GM18502 (cell line): ENCODE results near the gene LYVE1.

Experiments used
- ATAC-seq: cut with Tn5 transposase; IDR thresholded peaks from one replicate; pipeline ENCODE4 v1.9.1; 2021; ENCODE audit warnings: mild to moderate bottlenecking; ENCODE audit not compliant: unreplicated experiment, poor library complexity

LYVE1 gene

GRCh38 chr11:10561947-10562346 is 6.5 kb downstream of the LYVE1 start:
- no peak for ATAC-seq

DNA sequence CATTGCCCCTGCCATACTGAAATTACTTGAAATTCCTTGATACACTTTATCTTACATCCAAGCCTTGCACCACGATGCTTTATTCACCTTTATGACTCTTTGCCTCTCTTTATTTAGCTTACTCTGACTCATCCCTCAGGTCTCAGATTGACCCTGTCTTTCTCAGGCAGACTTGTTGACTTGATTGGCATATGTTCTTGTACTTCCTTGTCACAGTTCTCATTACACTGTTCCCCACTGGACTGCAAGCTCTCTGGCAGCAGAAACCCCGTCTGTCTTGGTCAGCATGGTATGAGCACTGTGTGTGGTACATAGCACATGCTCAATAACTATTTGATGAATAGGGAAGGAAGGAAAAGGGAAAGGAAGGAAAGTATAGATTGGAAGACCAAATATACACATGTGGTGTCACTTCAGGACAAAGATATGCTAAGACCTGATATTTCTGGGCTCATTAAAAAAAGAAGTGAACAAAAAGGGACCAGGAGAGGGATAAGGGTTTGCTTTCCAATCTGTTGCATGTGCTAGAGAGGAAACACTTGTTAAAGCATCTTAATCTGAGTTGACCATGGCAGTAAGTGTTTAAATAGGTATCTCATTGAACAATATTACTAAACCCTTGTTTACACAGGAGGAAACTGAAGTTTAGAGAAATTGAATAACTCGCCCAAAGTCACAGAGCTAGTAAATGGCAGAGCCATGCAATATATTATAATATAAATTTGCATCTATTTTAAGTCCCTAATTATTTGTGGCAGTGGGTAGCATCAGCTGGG is 7.2 kb downstream of the LYVE1 start:
- no peak for ATAC-seq

GRCh38 chr11:10558288-10558687 is 10.2 kb downstream of the LYVE1 start:
- ATAC-seq = no peak

DNA sequence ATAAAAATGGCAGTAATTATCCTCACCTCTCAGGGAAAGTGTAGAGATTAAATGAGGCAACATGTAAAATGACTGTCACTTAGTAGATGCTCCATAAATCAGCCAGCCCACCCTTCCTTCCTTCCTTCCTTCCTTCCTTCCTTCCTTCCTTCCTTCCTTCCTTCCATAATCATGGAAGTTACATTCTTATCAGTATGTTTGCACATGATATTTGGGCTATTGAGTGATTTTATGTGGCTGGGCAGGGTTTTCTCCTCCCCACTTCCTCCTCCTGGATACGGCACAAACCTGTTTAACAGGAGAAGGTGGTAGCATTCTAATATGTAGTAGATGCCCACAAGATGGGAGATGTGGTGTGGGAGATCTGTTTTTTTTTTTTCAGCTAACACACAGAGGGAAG is 11.9 kb downstream of the LYVE1 start:
- ATAC-seq = no peak

GRCh38 chr11:10551845-10552352 is 16.6 kb downstream of the LYVE1 start:
- ATAC-seq = no peak

GRCh38 chr11:10551290-10551592 is 17.2 kb downstream of the LYVE1 start:
- ATAC-seq = no peak

- ATAC-seq = no peak
Measured at GRCh38 chr11:10550503-10551289, 17.8 kb downstream of the LYVE1 start.

DNA sequence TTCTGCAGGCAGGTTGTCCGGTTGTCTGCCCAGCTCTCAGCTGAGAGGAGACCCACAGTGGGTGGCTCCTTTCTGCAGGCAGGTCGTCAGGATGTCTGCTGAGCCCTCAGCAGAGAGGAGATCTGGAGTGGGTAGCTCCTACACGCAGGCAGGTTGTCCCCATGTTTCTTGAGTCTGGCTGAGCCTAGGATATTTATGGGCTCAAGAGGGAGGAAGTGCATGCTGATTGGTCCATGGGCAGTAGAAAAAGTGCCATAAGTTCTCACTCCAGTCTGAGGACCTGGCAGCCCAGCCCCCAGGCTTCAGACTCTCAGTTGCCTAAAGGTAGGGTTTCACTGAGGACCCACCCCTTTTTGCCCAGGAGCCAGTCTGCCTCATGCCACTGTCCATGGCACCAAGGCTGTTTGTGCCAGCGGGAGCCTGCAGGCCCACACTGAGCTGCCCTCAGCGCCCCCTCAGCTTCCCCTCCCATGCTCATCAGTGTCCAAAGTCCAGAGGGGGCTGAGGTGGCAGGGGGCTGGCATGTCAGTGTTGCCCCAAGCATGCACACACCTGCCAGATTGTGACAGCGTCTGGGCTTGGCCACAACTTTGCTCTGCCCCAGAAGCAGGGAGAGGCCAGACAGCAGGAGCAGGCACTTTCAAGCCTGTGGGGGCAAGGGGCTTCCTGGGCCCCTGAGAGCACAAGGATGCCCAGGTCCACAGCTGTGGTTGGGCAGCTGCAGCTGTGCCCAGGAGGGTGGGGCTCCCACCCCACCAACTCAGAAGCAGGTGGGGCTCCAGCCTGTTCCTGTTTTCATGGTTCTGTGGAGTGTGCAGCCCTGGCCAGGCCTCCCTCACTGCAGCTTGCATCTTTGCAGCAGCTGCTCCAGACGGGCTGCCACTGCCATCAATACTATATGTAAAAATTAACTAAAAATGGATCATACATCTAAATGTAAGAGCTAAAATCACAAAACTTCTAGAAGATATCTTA is 23.7 kb downstream of the LYVE1 start:
- ATAC-seq = no peak

DNA sequence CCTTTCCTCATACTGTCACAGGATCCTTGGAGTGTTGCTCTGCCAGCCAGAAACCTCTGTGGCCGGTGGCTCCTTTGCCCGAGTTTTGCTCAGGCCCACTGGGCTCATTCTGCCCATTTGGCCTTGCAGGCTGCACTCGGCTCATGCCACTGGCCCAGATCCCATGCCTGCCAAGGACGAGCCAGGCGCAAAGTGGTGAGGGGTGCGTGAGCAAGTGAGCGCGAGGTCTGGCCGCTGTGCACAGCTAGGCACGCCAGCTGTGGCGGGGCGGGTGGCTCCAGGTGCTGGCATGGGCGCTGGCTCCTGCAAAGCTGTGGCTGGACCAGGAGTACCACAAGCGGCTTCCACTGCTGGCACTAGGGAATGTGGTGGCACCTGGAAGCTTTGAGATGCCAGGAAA is 24.7 kb downstream of the LYVE1 start:
- no peak for ATAC-seq

DNA sequence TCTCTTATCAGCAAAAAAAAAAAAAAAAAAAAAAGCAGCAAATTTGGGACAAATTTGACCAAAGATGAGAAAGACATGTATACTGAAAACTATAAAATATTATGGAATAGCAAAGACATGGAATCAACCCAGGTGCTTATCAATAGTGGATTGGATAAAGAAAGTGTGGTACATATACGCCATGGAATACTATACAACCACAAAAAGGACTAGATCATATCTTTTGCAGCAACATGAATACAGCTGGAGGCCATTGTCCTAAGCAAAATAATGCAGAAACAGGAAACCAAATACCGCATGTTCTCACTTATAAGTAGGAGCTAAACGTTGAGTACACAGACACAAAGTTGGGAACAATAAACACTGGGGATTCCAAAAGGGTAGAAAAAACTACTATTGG is 25.7 kb downstream of the LYVE1 start:
- no peak for ATAC-seq

- ATAC-seq = no peak
Measured at GRCh38 chr11:10541561-10541930, 26.9 kb downstream of the LYVE1 start.

DNA sequence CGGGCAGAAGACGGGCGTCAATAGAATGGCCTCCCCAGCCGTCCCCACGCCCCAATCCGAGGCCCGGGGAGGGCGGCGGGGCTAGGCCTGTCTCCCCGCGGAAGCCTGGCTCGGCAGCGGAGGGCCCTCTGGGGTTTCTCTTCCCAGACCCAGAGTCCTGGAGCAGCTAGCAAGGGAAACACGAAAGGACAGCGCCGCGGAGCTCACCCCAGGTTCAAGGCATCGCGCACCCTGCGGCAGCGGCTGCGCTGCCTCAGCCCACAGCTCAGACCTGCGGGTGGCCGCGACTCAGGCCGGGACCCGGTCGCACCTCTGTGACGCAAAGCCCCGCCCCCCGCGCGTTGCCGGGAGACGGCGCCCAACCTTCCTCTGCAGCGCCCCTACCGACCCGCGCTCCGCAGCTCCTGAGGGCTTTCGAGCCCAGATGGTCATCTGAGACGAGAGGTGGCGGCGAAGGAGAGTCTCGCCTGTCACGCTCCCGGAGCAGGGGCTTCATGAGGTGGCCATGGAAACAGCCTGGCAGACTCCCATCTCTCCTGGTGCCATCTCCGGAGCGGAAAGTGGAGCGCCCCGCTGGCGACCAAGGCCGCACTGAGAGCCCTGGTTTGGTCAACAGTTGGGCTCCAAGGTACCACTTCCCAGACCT is 27.4 kb downstream of the LYVE1 start, which contains the start of gene RNF141:
Gene RNF141, minus strand, starts transcription at position 273 of the 646 bp plus-strand sequence. CDS start 7,029 bp downstream, outside the sequence.
- ATAC-seq = peak; percentile 98

DNA sequence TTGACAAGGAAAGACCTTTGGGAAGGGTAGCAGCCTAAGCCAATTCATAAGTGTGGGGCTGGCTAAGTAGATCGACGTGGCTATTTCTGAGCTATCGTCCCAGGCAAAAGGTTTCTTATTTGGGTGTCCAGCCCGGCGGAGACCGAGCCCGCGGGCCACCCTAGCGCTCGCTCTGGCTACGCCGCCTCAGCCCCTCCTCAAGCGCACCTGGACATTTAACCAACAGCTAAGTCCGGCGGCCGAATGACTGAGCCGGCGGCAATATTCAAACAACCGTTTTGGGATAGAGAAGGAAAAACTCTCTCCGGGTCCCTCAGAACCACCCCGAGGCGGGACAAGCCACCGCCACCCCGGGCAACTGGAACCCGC is 27.9 kb downstream of the LYVE1 start:
- ATAC-seq = peak; percentile 23

- no peak for ATAC-seq
Measured at GRCh38 chr11:10539339-10539738, 29.1 kb downstream of the LYVE1 start.

GRCh38 chr11:10538924-10539323 is 29.5 kb downstream of the LYVE1 start:
- ATAC-seq = no peak

- ATAC-seq = no peak
Measured at GRCh38 chr11:10537600-10537999, 30.9 kb downstream of the LYVE1 start.

GRCh38 chr11:10534316-10534715 is 34.1 kb downstream of the LYVE1 start:
- ATAC-seq = no peak

DNA sequence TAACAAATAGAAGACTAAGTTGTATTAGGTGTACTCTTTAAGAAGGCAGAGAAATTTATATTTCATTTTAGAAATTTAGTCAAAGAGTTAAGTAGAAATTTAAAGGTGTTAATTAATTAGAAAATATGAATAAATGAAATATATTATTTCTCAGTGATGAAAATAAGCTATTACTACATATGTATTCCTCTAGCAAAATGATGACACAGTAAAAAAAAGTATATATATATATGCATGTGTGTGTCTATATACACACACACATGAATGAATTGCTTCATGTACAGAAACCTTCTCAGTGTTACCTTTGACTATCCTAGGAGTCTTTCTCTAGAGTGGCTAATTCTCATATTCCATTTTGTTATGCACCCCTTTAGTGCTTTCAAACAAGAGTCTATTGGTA is 35.1 kb downstream of the LYVE1 start:
- ATAC-seq = no peak

DNA sequence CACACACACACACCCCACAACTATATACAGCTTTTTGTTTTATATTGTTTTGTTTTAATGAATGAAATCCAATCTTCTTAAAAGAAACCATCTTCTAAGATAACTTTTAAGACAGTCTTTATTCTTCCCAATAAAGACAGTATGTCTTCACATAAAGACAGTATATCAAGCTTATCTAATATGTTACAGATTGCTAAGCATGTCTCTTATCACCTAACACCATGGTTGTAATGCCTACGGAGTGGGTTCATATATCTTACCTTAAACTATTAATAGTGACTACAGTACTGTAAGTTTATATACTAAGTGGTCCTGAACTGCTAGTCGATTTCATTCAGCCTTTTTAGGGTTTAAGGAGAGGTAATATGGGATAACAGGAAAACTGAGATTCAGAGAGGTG is 35.9 kb downstream of the LYVE1 start:
- no peak for ATAC-seq

GRCh38 chr11:10529279-10529678 is 39.2 kb downstream of the LYVE1 start:
- ATAC-seq = no peak
